Epithelial cell of proximal tubule (primary cell): Measurements from ENCODE around the gene CTNNA2. TPM values are rescaled to one million over a fixed set of nuclear protein-coding genes. Genes with fewer than 3 reads are reported as not detected.
A peak's percentile ranks its signal among the peaks of the same experiment; 100 is the strongest.

ENCODE experiments used
- DNase-seq: peaks from one replicate; pipeline ENCODE4 v3.0.0-alpha.2; 2011; ENCODE audit warnings: low read depth
- H3K4me3 ChIP-seq: 2 replicates; pipeline ENCODE4 v1.5.1; 2011; ENCODE audit warnings: low read depth, mild to moderate bottlenecking, low read length
- CTCF ChIP-seq: conservative IDR thresholded peaks from 2 replicates; pipeline ENCODE4 v1.5.1; 2012; ENCODE audit warnings: low read depth, mild to moderate bottlenecking, low read length
- total RNA-seq: library from RNA; depleted of rRNA; stranded (reverse); fragments of >200 nt; gene quantifications from 2 replicates; pipeline ENCODE4 v1.2.3, GENCODE V29; 2015

The CTNNA2 gene
- total RNA-seq, 1 donor from 2014 or later, result 0.06 TPM

DNA sequence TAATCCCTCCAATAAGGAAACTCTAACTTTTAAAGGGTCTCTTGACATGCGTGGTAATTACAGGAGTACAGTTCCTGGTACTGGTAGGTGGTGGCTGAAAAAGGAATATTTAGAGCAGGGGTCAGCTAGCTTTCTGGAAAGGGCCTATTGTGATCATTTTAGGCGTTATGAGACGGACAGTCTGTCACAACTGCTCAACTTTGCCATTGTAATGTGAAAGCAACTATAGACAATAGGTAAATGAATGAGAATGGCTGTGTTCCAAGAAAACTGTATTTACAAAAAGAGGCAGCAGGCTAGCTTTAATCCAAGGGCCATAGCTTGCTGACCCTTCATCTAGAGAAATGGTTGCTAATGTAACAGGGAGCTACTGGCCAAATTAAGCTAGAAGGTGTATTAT lies 969.4 kb downstream of the CTNNA2 start:
- DNase-seq, result no peak
- TF ChIP-seq CTCF, result no peak

DNA sequence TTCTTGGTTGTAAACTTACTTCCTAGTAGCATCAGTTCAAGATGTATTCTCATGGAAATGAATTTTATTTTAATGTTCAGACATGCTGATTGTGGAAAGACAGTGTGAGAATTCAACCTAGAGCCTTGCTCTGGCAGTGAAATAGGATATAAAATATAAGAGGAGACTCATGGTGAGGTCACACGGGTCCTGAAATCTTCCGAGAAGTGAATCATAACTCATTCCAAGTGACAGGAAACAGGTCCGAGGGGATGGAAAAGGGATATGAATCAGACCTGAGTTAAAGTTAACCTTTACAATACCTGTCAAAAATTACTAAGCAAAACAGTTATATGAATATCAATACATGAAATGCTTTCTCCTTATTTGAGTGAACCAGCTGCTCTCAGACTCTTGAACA lies 976.9 kb downstream of the CTNNA2 start:
- peak; percentile 15 for DNase-seq
- TF ChIP-seq CTCF, result no peak

More for the DNA sequence above, 969.4 kb downstream of the CTNNA2 start:
- H3K4me3 ChIP-seq, result no peak overlapping the region

DNA sequence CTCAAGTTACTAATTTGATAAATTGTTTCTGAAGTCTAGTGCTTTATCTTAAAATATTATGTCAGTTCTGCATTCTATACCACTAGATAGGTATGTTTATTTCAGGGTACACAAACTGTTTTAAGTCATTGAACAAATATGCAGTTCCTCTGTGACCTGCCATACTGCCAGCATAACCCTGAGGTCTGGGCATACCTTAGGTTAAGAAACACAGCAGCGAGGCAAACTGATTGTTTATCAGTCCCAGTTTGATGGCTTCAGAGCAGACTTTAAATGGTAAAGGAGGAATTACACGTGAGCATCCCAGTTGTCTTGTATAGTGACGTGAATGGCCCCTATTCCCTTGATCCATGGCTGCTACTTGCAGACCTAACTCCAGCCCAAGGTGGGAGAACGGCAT lies 978.1 kb downstream of the CTNNA2 start:
- DNase-seq, result no peak
- TF ChIP-seq CTCF, result no peak
- no peak overlapping the region for H3K4me3 ChIP-seq

More for the DNA sequence above, 976.9 kb downstream of the CTNNA2 start:
- no peak overlapping the region for H3K4me3 ChIP-seq

DNA sequence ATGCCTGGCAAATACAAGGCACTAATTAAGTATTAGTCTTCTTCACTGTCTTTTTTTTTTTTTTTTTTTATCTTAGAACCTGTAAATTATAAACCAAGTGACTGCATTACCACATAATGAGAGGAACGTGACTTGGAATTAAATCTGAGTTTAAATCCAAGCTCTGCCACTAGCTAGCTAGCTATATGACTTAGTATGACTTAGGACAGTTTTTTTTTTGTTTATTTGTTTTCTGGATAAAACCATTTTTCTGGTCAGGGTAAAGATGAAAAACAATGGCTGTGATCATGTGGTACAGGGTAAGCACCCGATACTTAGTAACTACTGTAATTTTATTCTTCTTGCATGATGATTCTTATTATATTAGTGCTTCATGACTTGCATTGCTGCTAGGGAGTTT lies 983.5 kb downstream of the CTNNA2 start:
- no peak for TF ChIP-seq CTCF
- peak; percentile 25 for DNase-seq
- no peak overlapping the region for H3K4me3 ChIP-seq

- no peak for TF ChIP-seq CTCF
- peak; percentile 60 for DNase-seq
- H3K4me3 ChIP-seq, result no peak overlapping the region
Measured at GRCh38 chr2:80496775-80497174, 983.9 kb downstream of the CTNNA2 start.

GRCh38 chr2:80499095-80499494 lies 986.2 kb downstream of the CTNNA2 start:
- TF ChIP-seq CTCF, result peak; percentile 89
- peak; percentile 19 for DNase-seq
- no peak overlapping the region for H3K4me3 ChIP-seq

DNA sequence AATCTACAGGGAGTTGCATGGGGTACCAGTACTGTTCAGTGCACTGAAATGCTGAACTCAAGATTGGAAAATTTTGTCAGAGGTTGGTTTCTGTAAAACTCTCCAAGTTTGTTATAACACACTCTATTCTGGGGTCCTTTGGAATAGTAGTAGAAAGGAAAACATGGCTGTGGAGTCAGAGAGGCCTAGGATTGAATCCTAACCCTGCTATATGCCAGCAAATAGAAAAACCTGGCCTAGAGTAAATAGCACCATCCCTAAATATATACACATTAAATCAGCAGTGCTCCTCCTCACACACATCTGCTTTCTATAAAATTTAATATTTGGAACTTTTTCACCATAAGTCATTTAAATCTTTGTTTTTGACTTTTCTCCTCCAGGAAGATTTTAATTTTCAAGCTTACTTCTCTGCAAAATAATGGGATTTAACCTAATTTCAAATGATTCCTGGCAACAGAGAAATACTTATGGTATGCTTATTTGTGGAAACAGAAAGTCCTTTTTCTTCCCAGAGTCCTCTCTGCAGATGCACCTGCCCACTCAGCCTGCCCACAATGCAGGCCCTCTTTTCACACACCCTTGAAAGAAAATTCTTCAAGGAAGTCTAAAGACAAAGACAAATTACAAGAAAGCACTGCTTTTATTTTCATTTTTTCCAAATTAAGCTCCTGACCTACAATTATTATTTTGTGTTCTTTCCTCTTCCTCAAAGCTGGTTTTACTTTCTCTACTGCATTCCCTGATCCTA lies 989.2 kb downstream of the CTNNA2 start:
- DNase-seq, result no peak
- H3K4me3 ChIP-seq, result no peak overlapping the region

More for the DNA sequence above, 989.2 kb downstream of the CTNNA2 start:
- TF ChIP-seq CTCF, result no peak
